ENCODE data around the gene SMARCD3.

Gene SMARCD3

DNA sequence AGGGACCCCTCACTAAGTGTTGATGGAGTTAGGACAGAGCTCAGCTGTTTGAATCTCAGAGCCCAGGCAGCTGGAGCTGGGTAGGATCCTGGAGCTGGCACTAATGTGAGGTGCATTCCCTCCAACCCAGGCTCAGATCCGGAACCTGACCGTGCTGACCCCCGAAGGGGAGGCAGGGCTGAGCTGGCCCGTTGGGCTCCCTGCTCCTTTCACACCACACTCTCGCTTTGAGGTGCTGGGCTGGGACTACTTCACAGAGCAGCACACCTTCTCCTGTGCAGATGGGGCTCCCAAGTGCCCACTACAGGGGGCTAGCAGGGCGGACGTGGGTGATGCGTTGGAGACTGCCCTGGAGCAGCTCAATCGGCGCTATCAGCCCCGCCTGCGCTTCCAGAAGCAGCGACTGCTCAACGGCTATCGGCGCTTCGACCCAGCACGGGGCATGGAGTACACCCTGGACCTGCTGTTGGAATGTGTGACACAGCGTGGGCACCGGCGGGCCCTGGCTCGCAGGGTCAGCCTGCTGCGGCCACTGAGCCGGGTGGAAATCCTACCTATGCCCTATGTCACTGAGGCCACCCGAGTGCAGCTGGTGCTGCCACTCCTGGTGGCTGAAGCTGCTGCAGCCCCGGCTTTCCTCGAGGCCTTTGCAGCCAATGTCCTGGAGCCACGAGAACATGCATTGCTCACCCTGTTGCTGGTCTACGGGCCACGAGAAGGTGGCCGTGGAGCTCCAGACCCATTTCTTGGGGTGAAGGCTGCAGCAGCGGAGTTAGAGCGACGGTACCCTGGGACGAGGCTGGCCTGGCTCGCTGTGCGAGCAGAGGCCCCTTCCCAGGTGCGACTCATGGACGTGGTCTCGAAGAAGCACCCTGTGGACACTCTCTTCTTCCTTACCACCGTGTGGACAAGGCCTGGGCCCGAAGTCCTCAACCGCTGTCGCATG is 11.0 kb downstream of the SMARCD3 start:
- no peak overlapping the region for H3K4me3 ChIP-seq (replicated peaks; ENCODE audit: low read depth, low read length)
- TF ChIP-seq, protein P1, sequence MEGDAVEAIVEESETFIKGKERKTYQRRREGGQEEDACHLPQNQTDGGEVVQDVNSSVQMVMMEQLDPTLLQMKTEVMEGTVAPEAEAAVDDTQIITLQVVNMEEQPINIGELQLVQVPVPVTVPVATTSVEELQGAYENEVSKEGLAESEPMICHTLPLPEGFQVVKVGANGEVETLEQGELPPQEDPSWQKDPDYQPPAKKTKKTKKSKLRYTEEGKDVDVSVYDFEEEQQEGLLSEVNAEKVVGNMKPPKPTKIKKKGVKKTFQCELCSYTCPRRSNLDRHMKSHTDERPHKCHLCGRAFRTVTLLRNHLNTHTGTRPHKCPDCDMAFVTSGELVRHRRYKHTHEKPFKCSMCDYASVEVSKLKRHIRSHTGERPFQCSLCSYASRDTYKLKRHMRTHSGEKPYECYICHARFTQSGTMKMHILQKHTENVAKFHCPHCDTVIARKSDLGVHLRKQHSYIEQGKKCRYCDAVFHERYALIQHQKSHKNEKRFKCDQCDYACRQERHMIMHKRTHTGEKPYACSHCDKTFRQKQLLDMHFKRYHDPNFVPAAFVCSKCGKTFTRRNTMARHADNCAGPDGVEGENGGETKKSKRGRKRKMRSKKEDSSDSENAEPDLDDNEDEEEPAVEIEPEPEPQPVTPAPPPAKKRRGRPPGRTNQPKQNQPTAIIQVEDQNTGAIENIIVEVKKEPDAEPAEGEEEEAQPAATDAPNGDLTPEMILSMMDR (IDR thresholded peaks at IDR 0.05; ENCODE audit: low read depth, low read length, missing control alignments): no peak
- no peak for DNase-seq (ENCODE audit: extremely low read depth, low read depth)

DNA sequence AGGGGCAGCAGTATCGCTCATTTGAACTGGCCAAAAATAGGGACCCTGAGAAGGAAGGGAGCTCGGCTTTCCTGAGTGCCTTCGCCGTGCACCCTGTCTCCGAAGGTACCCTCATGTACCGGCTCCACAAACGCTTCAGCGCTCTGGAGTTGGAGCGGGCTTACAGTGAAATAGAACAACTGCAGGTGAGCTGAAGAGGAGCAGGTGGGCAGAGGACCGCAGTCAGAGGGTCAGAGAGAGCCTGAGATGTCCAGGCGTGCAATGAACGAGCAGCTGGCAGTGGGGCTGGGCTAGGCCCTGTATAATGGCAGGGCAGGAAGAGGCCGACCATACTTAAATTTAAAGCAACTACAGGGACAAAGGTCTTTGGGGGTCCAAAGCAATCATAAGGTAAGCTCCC is 12.1 kb downstream of the SMARCD3 start:
- TF ChIP-seq, protein P1 (IDR thresholded peaks at IDR 0.05; ENCODE audit: low read depth, low read length, missing control alignments): no peak
- H3K4me3 ChIP-seq (replicated peaks; ENCODE audit: low read depth, low read length): no peak overlapping the region
- no peak for DNase-seq (ENCODE audit: extremely low read depth, low read depth)

DNA sequence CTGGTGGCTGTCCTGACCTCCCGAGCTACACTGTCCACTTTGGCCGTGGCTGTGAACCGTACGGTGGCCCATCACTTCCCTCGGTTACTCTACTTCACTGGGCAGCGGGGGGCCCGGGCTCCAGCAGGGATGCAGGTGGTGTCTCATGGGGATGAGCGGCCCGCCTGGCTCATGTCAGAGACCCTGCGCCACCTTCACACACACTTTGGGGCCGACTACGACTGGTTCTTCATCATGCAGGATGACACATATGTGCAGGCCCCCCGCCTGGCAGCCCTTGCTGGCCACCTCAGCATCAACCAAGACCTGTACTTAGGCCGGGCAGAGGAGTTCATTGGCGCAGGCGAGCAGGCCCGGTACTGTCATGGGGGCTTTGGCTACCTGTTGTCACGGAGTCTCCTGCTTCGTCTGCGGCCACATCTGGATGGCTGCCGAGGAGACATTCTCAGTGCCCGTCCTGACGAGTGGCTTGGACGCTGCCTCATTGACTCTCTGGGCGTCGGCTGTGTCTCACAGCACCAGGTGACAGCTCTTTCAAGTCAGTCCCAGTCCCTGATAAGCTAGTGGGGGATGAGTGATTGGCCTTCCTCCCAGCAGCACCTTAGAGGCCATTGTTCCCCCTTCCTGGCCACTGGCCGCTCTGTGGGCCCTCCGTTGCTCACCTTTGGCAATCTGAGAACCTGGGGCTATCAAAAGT is 13.3 kb downstream of the SMARCD3 start:
- no peak for DNase-seq (ENCODE audit: extremely low read depth, low read depth)

DNA sequence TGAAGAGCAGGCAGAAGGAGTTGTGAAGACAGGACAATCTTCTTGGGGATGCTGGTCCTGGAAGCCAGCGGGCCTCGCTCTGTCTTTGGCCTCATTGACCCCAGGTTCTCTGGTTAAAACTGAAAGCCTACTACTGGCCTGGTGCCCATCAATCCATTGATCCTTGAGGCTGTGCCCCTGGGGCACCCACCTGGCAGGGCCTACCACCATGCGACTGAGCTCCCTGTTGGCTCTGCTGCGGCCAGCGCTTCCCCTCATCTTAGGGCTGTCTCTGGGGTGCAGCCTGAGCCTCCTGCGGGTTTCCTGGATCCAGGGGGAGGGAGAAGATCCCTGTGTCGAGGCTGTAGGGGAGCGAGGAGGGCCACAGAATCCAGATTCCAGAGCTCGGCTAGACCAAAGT is 14.7 kb downstream of the SMARCD3 start:
- DNase-seq (ENCODE audit: extremely low read depth, low read depth): no peak
- H3K4me3 ChIP-seq (replicated peaks; ENCODE audit: low read depth, low read length): peak overlapping the region; percentile 99
- TF ChIP-seq, protein P1 (IDR thresholded peaks at IDR 0.05; ENCODE audit: low read depth, low read length, missing control alignments): no peak

More for the DNA sequence above, 13.3 kb downstream of the SMARCD3 start:
- H3K4me3 ChIP-seq (replicated peaks; ENCODE audit: low read depth, low read length): no peak overlapping the region
- TF ChIP-seq, protein P1 (IDR thresholded peaks at IDR 0.05; ENCODE audit: low read depth, low read length, missing control alignments): no peak

DNA sequence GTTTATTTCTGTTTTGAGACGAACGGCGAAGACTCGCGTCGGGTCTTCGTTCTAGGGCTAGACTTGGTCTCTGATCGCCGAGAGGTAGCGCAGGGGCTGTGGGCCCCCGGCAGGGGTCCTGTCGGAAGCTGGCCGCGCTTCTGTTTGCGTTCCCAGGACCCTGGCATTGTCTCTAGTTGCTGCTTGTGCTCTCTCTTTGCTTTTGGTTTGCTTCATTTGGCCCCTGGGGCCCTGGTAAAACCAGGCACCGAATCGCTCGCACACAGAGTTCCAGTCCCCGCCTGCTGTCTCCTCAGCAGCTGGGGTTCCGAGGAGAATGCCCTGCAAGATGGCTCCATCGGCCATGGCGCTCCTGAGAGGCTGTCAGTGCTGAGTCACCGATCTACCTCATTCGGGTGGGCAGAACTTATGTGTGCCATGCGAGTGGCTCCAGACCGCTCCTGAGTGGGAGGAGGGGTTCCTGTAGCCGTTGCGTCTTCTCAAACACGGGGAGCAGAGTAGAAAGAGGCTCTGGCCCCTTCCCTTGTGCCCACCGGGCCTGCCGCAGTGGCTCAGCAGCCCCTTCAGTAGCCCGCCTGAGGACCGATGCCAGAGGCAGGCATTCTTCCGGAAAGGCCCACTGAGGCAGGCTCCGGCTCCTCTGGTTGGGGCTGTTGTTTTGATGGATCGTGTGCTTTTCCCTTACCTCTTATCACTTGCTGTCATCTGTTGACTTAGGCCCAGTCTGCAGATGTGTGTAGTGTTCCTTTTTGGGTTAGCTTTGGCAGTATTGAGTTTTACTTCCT is 15.4 kb downstream of the SMARCD3 start:
- TF ChIP-seq, protein P1 (IDR thresholded peaks at IDR 0.05; ENCODE audit: low read depth, low read length, missing control alignments): no peak
- peak overlapping the region; percentile 99 for H3K4me3 ChIP-seq (replicated peaks; ENCODE audit: low read depth, low read length)
- peak; percentile 35 for DNase-seq (ENCODE audit: extremely low read depth, low read depth)

DNA sequence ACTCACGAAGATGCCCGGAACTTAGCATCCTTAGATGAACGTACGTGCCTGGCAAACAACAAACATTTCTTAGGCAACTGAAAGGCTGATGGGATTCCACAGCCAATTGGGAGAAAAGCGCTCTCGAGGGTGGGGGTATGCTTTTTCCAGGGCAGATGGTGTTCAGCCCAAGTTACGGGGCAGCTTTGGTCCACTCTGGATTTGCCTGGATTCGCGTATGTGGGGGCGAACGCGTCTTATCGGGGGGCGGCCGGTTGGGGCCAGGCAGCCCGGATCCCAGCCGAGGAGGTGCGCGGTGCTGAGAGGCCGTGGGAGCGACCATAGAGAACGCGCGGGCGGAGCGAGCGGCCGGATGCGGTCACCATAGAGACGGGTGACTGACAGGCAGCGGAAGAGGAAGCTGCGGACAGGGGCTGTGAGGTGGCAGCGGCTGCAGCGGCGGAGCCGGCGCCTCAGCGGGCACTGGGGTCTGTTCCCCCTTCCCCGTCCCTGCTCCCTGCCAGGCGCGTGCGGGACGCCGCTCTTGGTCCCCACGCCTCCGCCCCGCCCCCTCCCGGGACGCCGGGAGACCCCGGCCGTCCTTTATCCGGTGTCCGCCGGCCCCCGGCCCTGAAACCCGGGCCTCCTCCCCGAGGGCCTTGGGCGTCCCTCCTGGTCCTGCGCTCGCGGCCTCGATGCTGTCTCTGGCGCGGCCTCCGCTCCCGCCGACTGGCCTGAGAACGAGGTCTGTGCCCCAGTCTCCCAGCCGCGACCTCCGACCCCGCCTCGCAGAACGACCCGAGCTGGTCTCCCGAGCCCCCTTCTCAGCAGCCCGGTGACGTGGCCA is 16.2 kb downstream of the SMARCD3 start, which contains the start of gene CHPF2:
TSS of gene CHPF2 (plus strand) at position 393 of the 826 bp plus-strand sequence. CDS start 1,529 bp downstream, outside the sequence.
- no peak for DNase-seq (ENCODE audit: extremely low read depth, low read depth)
- H3K4me3 ChIP-seq (replicated peaks; ENCODE audit: low read depth, low read length): peak within 1 kb of the TSS; percentile 99
- TF ChIP-seq, protein P1 (IDR thresholded peaks at IDR 0.05; ENCODE audit: low read depth, low read length, missing control alignments): no peak

Measured in HFF-Myc (cell line).